ENCODE results near the gene DCUN1D2.

The DCUN1D2 gene

DNA sequence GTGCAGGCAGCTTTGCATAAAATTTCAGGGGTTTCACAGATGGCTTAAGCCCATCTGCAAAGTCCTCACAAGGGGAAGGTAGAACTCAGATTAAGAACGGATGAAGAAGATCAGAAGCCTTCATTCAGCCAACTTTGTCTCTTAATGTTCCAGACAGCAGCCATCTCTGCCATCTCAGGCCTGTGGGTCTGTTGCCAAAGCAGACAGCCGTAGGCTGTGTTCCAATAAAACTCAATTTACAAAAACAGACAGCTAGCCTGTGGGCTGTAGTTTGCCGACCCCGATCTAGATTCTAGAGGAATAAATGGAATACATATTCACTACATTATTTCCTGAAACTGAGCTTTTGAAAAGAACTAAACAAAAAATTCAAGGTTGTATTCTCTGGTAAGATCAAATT is 3.8 kb downstream of the DCUN1D2 start:
- no peak for DNase-seq
- H3K27me3 ChIP-seq (ENCODE audit: insufficient read depth, low read depth, severe bottlenecking) = no peaks in the 10 kb centered on the region
- no peak overlapping the region for H3K27ac ChIP-seq
- peaks cover 62% of the 10 kb centered on the region for H3K36me3 ChIP-seq
- H3K4me3 ChIP-seq (ENCODE audit: low read depth, low read length) = no peak overlapping the region
- TF ChIP-seq, protein P1, sequence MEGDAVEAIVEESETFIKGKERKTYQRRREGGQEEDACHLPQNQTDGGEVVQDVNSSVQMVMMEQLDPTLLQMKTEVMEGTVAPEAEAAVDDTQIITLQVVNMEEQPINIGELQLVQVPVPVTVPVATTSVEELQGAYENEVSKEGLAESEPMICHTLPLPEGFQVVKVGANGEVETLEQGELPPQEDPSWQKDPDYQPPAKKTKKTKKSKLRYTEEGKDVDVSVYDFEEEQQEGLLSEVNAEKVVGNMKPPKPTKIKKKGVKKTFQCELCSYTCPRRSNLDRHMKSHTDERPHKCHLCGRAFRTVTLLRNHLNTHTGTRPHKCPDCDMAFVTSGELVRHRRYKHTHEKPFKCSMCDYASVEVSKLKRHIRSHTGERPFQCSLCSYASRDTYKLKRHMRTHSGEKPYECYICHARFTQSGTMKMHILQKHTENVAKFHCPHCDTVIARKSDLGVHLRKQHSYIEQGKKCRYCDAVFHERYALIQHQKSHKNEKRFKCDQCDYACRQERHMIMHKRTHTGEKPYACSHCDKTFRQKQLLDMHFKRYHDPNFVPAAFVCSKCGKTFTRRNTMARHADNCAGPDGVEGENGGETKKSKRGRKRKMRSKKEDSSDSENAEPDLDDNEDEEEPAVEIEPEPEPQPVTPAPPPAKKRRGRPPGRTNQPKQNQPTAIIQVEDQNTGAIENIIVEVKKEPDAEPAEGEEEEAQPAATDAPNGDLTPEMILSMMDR (IDR thresholded peaks at IDR 0.05; ENCODE audit: low read depth, low read length) = no peak
- H3K9me3 ChIP-seq (ENCODE audit: severe bottlenecking) = no peaks in the 10 kb centered on the region

DNA sequence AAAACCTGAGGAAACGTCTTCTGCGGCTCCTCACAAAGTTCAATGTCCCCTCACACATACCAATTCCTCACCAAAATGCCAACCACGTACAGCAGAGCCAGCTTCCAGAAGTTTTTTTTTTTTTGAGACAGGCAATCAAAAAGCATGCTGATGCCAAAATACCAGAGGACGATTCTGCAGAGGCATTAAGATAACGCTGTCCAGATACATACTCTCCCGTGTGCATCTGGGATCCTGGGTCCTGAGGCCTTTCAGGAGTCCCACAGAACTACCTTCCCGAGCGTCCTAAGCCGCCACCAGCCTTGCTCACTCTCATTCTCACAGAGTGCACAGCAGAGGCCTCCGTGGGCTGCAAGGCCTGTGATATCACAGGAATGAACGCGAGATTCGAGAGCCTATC is 5.0 kb downstream of the DCUN1D2 start:
- Histone ChIP-seq H3K36me3 (peaks cover 69% of the 10 kb centered on the region), H3K27ac (no peak overlapping the region), H3K9me3 (ENCODE audit: severe bottlenecking) (no peaks in the 10 kb centered on the region), H3K4me3 (ENCODE audit: low read depth, low read length) (no peak overlapping the region), H3K27me3 (ENCODE audit: insufficient read depth, low read depth, severe bottlenecking) (no peaks in the 10 kb centered on the region)
- DNase-seq = no peak
- TF ChIP-seq, protein P1 (IDR thresholded peaks at IDR 0.05; ENCODE audit: low read depth, low read length) = no peak

DNA sequence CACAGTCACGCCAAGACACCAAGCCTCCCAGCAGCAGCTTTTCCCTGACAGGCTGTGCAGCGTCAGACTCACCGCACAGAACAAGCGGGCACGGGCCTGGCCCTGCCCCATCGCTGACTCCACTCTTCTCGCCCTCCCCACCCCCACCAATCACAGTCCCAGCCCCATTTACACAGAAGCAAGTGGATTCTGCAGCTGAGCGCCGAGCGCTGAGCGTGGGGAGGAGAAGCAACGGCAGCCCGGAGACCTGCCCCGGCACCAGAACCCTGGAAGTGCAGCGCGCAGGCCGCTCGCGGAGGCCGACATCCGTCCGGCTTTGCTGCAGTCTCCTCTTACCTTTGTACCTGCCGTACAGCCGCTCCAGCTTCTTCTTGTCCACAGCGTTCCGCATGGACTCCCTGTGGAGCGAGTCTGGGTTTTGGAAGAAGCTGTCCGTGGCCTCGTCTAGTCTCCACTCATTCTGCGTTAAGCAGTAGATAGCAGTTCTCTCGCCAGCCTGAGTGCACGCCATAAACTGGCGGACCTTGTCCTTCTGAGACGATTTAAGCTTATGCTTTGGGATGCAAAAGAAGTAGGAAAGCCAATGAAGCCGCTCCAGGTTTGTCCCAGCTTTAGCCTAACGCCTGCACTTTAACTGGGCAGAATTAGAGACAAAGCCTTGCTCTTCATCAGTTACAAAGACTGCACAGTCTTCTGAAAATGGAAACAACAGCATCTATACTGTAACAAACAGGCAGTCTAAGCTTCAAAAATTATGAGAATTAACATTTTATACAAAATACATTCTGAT is 6.8 kb downstream of the DCUN1D2 start:
- Histone ChIP-seq H3K4me3 (ENCODE audit: low read depth, low read length) (no peak overlapping the region), H3K27me3 (ENCODE audit: insufficient read depth, low read depth, severe bottlenecking) (no peaks in the 10 kb centered on the region), H3K27ac (no peak overlapping the region), H3K9me3 (ENCODE audit: severe bottlenecking) (no peaks in the 10 kb centered on the region), H3K36me3 (peaks cover 83% of the 10 kb centered on the region)
- TF ChIP-seq, protein P1 (IDR thresholded peaks at IDR 0.05; ENCODE audit: low read depth, low read length) = no peak
- no peak for DNase-seq

DNA sequence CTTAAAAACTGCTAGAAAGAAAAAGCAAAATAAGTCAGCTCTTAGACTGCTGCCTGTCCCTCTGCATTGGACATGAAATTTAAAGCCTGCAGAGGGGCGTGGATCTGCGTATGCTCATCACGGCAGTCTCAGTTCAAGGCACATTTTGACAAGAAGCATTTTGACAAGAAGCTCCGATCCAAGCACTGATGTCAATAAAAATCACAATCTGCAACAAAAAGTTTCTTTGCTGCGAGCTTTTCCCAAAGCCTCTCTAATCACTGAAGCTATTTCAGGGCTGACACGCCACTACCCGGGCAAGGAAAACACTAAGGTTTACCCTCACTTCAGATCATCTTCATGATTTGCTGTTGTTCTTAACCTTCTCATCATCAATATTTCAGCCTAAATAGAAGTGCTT is 7.4 kb downstream of the DCUN1D2 start:
- TF ChIP-seq, protein P1 (IDR thresholded peaks at IDR 0.05; ENCODE audit: low read depth, low read length) = no peak
- H3K36me3 ChIP-seq = peaks cover 83% of the 10 kb centered on the region
- DNase-seq = no peak
- no peaks in the 10 kb centered on the region for H3K9me3 ChIP-seq (ENCODE audit: severe bottlenecking)
- H3K4me3 ChIP-seq (ENCODE audit: low read depth, low read length) = no peak overlapping the region
- no peaks in the 10 kb centered on the region for H3K27me3 ChIP-seq (ENCODE audit: insufficient read depth, low read depth, severe bottlenecking)
- H3K27ac ChIP-seq = no peak overlapping the region

DNA sequence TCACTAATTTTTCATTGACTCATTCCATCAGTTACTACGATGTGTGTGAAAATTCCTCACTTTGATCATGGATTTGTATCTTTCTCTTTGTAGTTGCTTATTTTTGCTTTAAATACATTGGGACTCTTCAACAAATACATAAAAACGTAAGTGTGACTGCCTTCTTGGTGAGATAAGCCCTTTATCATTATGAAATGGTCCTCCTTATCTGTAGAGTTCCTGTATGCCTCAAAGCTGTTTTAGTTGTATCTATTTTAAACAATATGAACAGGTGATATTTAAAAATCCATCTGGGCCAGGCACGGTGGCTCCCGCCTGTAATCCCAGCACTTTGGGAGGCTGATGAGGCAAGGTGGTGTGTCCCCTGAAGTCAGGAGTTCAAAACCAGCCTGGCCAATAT is 11.3 kb downstream of the DCUN1D2 start:
- no peaks in the 10 kb centered on the region for H3K27me3 ChIP-seq (ENCODE audit: insufficient read depth, low read depth, severe bottlenecking)
- H3K36me3 ChIP-seq = peaks cover 93% of the 10 kb centered on the region
- no peak overlapping the region for H3K4me3 ChIP-seq (ENCODE audit: low read depth, low read length)
- no peak overlapping the region for H3K27ac ChIP-seq
- TF ChIP-seq, protein P1 (IDR thresholded peaks at IDR 0.05; ENCODE audit: low read depth, low read length) = no peak
- no peak for DNase-seq
- no peaks in the 10 kb centered on the region for H3K9me3 ChIP-seq (ENCODE audit: severe bottlenecking)

DNA sequence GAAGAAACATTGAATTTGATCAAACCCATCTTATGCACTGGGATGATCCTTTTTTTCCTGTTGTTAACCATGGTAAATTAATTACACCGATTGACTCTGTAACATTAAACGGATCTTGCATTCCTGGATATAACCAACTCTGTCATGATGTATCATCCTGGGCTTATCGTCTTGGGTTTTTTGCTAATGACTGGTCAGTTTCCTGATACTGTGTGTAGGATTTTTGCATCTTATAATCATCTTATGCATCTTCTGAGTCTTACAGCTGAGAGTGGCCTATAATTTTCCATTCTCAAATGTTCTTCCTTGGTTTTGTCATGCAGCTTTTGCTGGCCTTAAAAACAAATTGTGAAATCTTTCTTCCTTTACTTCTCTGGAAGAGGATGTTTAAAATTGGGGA is 12.8 kb downstream of the DCUN1D2 start:
- DNase-seq = no peak
- Histone ChIP-seq H3K27me3 (ENCODE audit: insufficient read depth, low read depth, severe bottlenecking) (no peaks in the 10 kb centered on the region), H3K36me3 (peaks cover 90% of the 10 kb centered on the region), H3K4me3 (ENCODE audit: low read depth, low read length) (no peak overlapping the region), H3K27ac (no peak overlapping the region), H3K9me3 (ENCODE audit: severe bottlenecking) (no peaks in the 10 kb centered on the region)
- TF ChIP-seq, protein P1 (IDR thresholded peaks at IDR 0.05; ENCODE audit: low read depth, low read length) = no peak

All from WERI-Rb-1 (cell line).